Fibroblast of skin of scalp (primary cell): ENCODE results near the gene MEX3D.

Experiments
- DNase-seq: peaks from one replicate; pipeline ENCODE4 v3.0.0-alpha.2; 2013

The MEX3D gene

GRCh38 chr19:1592755-1593500 lies 24.8 kb upstream of the MEX3D start, which contains the start of gene MBD3:
Gene MBD3 (minus strand): TSS chr19:1592865. CDS start chr19:1592631, 234 bp downstream.
- peak; percentile 94 for DNase-seq

GRCh38 chr19:1592024-1592754 lies 24.1 kb upstream of the MEX3D start:
- peak; percentile 92 for DNase-seq

GRCh38 chr19:1591421-1592023 lies 23.4 kb upstream of the MEX3D start:
- DNase-seq = no peak

GRCh38 chr19:1590641-1591397 lies 22.7 kb upstream of the MEX3D start:
- peak; percentile 32 for DNase-seq

- no peak for DNase-seq
Observed at GRCh38 chr19:1587872-1588271, 19.7 kb upstream of the MEX3D start.

GRCh38 chr19:1585243-1585580 lies 17.1 kb upstream of the MEX3D start:
- no peak for DNase-seq

- no peak for DNase-seq
Observed at GRCh38 chr19:1584500-1585242, 16.5 kb upstream of the MEX3D start.

GRCh38 chr19:1582201-1582600 lies 14.1 kb upstream of the MEX3D start:
- no peak for DNase-seq

- DNase-seq = no peak
Observed at GRCh38 chr19:1580957-1581356, 12.8 kb upstream of the MEX3D start.

GRCh38 chr19:1580382-1580781 lies 12.3 kb upstream of the MEX3D start:
- no peak for DNase-seq

GRCh38 chr19:1579222-1579621 lies 11.1 kb upstream of the MEX3D start:
- DNase-seq = no peak

GRCh38 chr19:1577929-1578618 lies 9.9 kb upstream of the MEX3D start:
- no peak for DNase-seq

GRCh38 chr19:1577090-1577928 lies 9.2 kb upstream of the MEX3D start:
- no peak for DNase-seq

GRCh38 chr19:1576242-1577089 lies 8.3 kb upstream of the MEX3D start:
- DNase-seq = no peak

- no peak for DNase-seq
Observed at GRCh38 chr19:1575323-1576241, 7.5 kb upstream of the MEX3D start.

- no peak for DNase-seq
Observed at GRCh38 chr19:1574354-1575136, 6.4 kb upstream of the MEX3D start.

- DNase-seq = no peak
Observed at GRCh38 chr19:1572795-1573194, 4.7 kb upstream of the MEX3D start.

GRCh38 chr19:1571358-1571757 lies 3.2 kb upstream of the MEX3D start:
- no peak for DNase-seq
